PC-3 (cell line): ENCODE data around the gene CHSY1. TPM values are rescaled to one million over a fixed set of nuclear protein-coding genes. Genes with fewer than 3 reads are reported as not detected.

Source experiments
- ATAC-seq: fragments of 200-7000 bp; cut with Tn5 transposase; 2 replicates; pipeline ENCODE4 v1.9.1; 2020; ENCODE audit warnings: mild to moderate bottlenecking, moderate library complexity
- BruUV-seq: library from RNA; stranded (reverse); fragments of 400-500 nt; replicated peaks from 2 replicates; lab custom pipeline; 2021; lab: Mats Ljungman, UMichigan
- CTCF ChIA-PET: fragments of 300-600 bp; sonication (Branson Sonifier 250); formaldehyde crosslinking; loops from one replicate; lab custom pipeline; 2022; ENCODE audit warnings: antibody characterized with exemption; lab: Charles Lee
- POLR2A ChIA-PET: fragments of 300-600 bp; sonication (Branson Sonifier 250); formaldehyde crosslinking; loops from one replicate; lab custom pipeline; 2022; ENCODE audit warnings: antibody characterized with exemption; ENCODE audit not compliant: unreplicated experiment; lab: Charles Lee
- DNase-seq: peaks from one replicate; pipeline ENCODE4 v3.0.0-alpha.2; 2015
- H2AFZ ChIP-seq: fragments of 300-600 bp; sonication (generic); 2 replicates; pipeline ENCODE4 v1.6.0; 2016; ENCODE audit warnings: antibody characterized with exemption, low read length
- H3F3A ChIP-seq: fragments of 300-600 bp; sonication (generic); one replicate; pipeline ENCODE4 v1.6.0; 2017; ENCODE audit warnings: antibody characterized with exemption, low read length, control low read depth, mild to moderate bottlenecking; ENCODE audit not compliant: unreplicated experiment
- H3K27ac ChIP-seq: fragments of 300-600 bp; sonication (generic); 2 replicates; pipeline ENCODE4 v1.5.1; 2016; ENCODE audit warnings: mild to moderate bottlenecking, low read length
- H3K27me3 ChIP-seq: fragments of 300-600 bp; sonication (generic); 2 replicates; pipeline ENCODE4 v1.6.1; 2016; ENCODE audit warnings: low read length, mixed read lengths
- H3K36me3 ChIP-seq: fragments of 300-600 bp; sonication (generic); 2 replicates; pipeline ENCODE4 v1.6.1; 2016; ENCODE audit warnings: low read depth, mixed run types, low read length, mixed read lengths
- H3K4me1 ChIP-seq: fragments of 300-600 bp; sonication (generic); 2 replicates; pipeline ENCODE4 v1.5.1; 2016; ENCODE audit warnings: low read length; ENCODE audit not compliant: insufficient read depth
- H3K4me2 ChIP-seq: fragments of 300-600 bp; sonication (generic); 2 replicates; pipeline ENCODE4 v1.6.0; 2016; ENCODE audit warnings: low read length
- H3K4me3 ChIP-seq: fragments of 300-600 bp; sonication (generic); 2 replicates; pipeline ENCODE4 v1.5.1; 2016; ENCODE audit warnings: mild to moderate bottlenecking, low read length, mixed read lengths
- H3K79me2 ChIP-seq: fragments of 300-600 bp; sonication (generic); 2 replicates; pipeline ENCODE4 v1.6.1; 2017; ENCODE audit warnings: low read length, mixed read lengths
- H3K9ac ChIP-seq: fragments of 300-600 bp; sonication (generic); 2 replicates; pipeline ENCODE4 v1.6.0; 2016; ENCODE audit warnings: mild to moderate bottlenecking, low read length
- H3K9me2 ChIP-seq: fragments of 300-600 bp; sonication (generic); replicated peaks from 2 replicates; pipeline ENCODE4 v1.6.1; 2016; ENCODE audit warnings: mixed run types, low read length, mixed read lengths
- H3K9me3 ChIP-seq: fragments of 300-600 bp; sonication (generic); 2 replicates; pipeline ENCODE4 v1.6.1; 2016; ENCODE audit warnings: low read length, mixed read lengths
- H4K20me1 ChIP-seq: fragments of 300-600 bp; sonication (generic); 2 replicates; pipeline ENCODE4 v1.6.1; 2016; ENCODE audit warnings: low read length, mixed read lengths
- EZH2 ChIP-seq: fragments of 300-600 bp; sonication (generic); IDR thresholded peaks from one replicate; pipeline ENCODE4 v1.6.1; 2017; ENCODE audit warnings: antibody characterized with exemption, mild to moderate bottlenecking, low read length; ENCODE audit not compliant: unreplicated experiment
- EZH2phosphoT487 ChIP-seq: fragments of 300-600 bp; sonication (generic); IDR thresholded peaks from 2 replicates; pipeline ENCODE4 v1.6.1; 2018; ENCODE audit warnings: mild to moderate bottlenecking, antibody characterized with exemption, low read length, borderline replicate concordance
- intact Hi-C: fragments of 100-400 bp; cut with micrococcal nuclease; formaldehyde crosslinking; loops from 2 replicates; pipeline ENCODE4 v1.9.0; 2023
- total RNA-seq: library from RNA; depleted of rRNA; stranded (reverse); fragments of >200 nt; gene quantifications from 2 replicates; pipeline ENCODE4 v1.2.3, GENCODE V29; 2014
- TF ChIP-seq, protein P1 (sequence below): fragments of 300-600 bp; sonication (generic); conservative IDR thresholded peaks from 2 replicates; pipeline ENCODE4 v1.5.1; 2017; ENCODE audit warnings: antibody characterized with exemption, low read depth, mild to moderate bottlenecking, low read length

CHSY1 gene
- total RNA-seq, 1 experiment from 2014 or later, result 13.8 TPM

DNA sequence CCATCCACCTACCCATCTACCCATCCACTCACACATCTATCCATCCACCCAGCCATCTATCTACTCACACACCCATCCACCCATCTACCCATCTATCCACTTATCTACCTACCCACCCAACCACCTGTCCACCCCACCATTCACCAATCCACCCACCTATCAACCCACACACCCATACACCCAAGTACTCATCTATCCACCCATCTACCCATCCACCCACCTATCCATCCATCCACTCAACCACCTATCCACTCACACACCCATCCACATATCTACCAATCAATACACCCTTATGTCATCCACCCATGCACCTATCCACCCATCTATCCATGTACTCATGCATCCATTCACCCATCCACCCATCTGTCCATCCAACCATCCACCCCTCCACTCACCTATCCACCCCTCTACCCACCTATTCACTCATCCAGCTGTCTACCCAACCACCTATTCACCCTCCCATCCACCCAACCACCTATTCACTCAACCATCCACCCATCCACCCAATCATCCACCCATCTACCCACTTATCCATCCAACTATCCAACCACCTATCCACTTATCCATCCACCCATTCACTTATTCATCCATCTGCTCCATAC lies 109.8 kb downstream of the CHSY1 start:
- no peak overlapping the region for H2AFZ ChIP-seq
- CTCF ChIA-PET, result no interaction called here
- ATAC-seq, result no peak

DNA sequence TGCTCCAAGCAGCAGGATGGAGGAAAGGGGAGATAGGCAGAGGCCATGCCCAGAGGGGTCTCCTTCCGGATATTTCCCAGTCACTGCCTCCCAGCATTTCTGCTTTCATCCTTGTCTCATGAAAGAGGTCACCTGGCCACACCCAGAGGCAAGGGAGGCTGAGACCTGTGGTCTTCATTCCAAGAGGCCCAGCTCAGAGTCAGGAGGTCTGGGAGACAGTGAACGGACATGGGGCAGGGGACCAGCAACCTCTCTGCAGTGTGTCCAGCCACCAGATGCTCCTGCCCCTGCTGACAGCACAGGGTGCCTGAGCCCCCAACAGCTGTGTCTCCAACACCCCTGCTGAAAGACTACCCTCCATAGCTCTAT lies 111.2 kb downstream of the CHSY1 start:
- CTCF ChIA-PET, result no interaction called here

More for the DNA sequence above, 109.8 kb downstream of the CHSY1 start:
- no peaks in the 10 kb centered on the region for H3K9me2 ChIP-seq
- H3K79me2 ChIP-seq, result no peaks in the 10 kb centered on the region
- intact Hi-C loops, result no loop called here
- H3K27ac ChIP-seq, result no peak overlapping the region
- TF ChIP-seq EZH2, result no peak
- no peak for TF ChIP-seq EZH2phosphoT487
- TF ChIP-seq, protein P1, sequence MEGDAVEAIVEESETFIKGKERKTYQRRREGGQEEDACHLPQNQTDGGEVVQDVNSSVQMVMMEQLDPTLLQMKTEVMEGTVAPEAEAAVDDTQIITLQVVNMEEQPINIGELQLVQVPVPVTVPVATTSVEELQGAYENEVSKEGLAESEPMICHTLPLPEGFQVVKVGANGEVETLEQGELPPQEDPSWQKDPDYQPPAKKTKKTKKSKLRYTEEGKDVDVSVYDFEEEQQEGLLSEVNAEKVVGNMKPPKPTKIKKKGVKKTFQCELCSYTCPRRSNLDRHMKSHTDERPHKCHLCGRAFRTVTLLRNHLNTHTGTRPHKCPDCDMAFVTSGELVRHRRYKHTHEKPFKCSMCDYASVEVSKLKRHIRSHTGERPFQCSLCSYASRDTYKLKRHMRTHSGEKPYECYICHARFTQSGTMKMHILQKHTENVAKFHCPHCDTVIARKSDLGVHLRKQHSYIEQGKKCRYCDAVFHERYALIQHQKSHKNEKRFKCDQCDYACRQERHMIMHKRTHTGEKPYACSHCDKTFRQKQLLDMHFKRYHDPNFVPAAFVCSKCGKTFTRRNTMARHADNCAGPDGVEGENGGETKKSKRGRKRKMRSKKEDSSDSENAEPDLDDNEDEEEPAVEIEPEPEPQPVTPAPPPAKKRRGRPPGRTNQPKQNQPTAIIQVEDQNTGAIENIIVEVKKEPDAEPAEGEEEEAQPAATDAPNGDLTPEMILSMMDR, result no peak
- no TSS peak for BruUV-seq
- POLR2A ChIA-PET, result no interaction called here
- no peak overlapping the region for H3K4me3 ChIP-seq
- no peaks in the 10 kb centered on the region for H3K4me1 ChIP-seq
- no peak for DNase-seq
- no peaks in the 10 kb centered on the region for H3K9me3 ChIP-seq
- no peak overlapping the region for H3K4me2 ChIP-seq
- no peaks in the 10 kb centered on the region for H4K20me1 ChIP-seq
- H3K36me3 ChIP-seq, result no peaks in the 10 kb centered on the region
- H3F3A ChIP-seq, result no peaks in the 10 kb centered on the region
- H3K27me3 ChIP-seq, result no peaks in the 10 kb centered on the region
- no peak overlapping the region for H3K9ac ChIP-seq

More for the DNA sequence above, 111.2 kb downstream of the CHSY1 start:
- no peaks in the 10 kb centered on the region for H3K9me2 ChIP-seq
- no peak overlapping the region for H3K4me2 ChIP-seq
- DNase-seq (no peak), ATAC-seq (no peak)
- no peaks in the 10 kb centered on the region for H3K9me3 ChIP-seq
- H2AFZ ChIP-seq, result no peak overlapping the region
- H3K9ac ChIP-seq, result no peak overlapping the region
- no peaks in the 10 kb centered on the region for H3K36me3 ChIP-seq
- no peaks in the 10 kb centered on the region for H3F3A ChIP-seq
- no peaks in the 10 kb centered on the region for H4K20me1 ChIP-seq
- intact Hi-C loops, result no loop called here
- no peak overlapping the region for H3K27ac ChIP-seq
- no peak overlapping the region for H3K4me3 ChIP-seq
- no peaks in the 10 kb centered on the region for H3K27me3 ChIP-seq
- no peaks in the 10 kb centered on the region for H3K79me2 ChIP-seq
- no TSS peak for BruUV-seq
- no peaks in the 10 kb centered on the region for H3K4me1 ChIP-seq
- POLR2A ChIA-PET, result no interaction called here
- TF ChIP-seq, protein P1, result no peak
- TF ChIP-seq EZH2, result no peak
- TF ChIP-seq EZH2phosphoT487, result no peak
